A673 (cell line): ENCODE measurements around the gene PIP4K2C. TPM values are rescaled to one million over a fixed set of nuclear protein-coding genes. Genes with fewer than 3 reads are reported as not detected.

ENCODE experiments used
- BruUV-seq: library from RNA; stranded (reverse); fragments of 400-500 nt; replicated peaks from 2 replicates; lab custom pipeline; 2021; lab: Mats Ljungman, UMichigan
- CTCF ChIA-PET: fragments of 300-600 bp; sonication (Branson Sonifier 250); formaldehyde crosslinking; loops from one replicate; lab custom pipeline; 2022; ENCODE audit warnings: antibody characterized with exemption; lab: Charles Lee
- POLR2A ChIA-PET: fragments of 300-600 bp; sonication (Branson Sonifier 250); formaldehyde crosslinking; loops from one replicate; lab custom pipeline; 2022; ENCODE audit warnings: antibody characterized with exemption; ENCODE audit not compliant: low non-redundant PET; lab: Charles Lee
- DNase-seq: peaks from one replicate; pipeline ENCODE4 v3.0.0-alpha.2; 2015; ENCODE audit warnings: low spot score
- H3K27ac ChIP-seq: fragments of 200-600 bp; sonication (generic); 2 replicates; pipeline ENCODE4 v1.5.1; 2016; ENCODE audit warnings: mixed run types, low read depth, mild to moderate bottlenecking, mixed read lengths, antibody characterized with exemption, low read length; ENCODE audit not compliant: poor library complexity, severe bottlenecking
- H3K27me3 ChIP-seq: fragments of 200-600 bp; sonication (generic); replicated peaks from 2 replicates; pipeline ENCODE4 v1.6.1; 2017; ENCODE audit warnings: mixed run types, low read depth, mild to moderate bottlenecking, mixed read lengths, antibody characterized with exemption, low read length; ENCODE audit not compliant: insufficient read depth, poor library complexity
- H3K36me3 ChIP-seq: fragments of 200-600 bp; sonication (generic); 2 replicates; pipeline ENCODE4 v1.6.1; 2016; ENCODE audit warnings: mixed run types, mild to moderate bottlenecking, mixed read lengths, antibody characterized with exemption, low read length; ENCODE audit not compliant: insufficient read depth, poor library complexity, severe bottlenecking
- H3K4me1 ChIP-seq: fragments of 200-600 bp; sonication (generic); 2 replicates; pipeline ENCODE4 v1.6.1; 2017; ENCODE audit warnings: mixed run types, mild to moderate bottlenecking, mixed read lengths, antibody characterized with exemption, low read length; ENCODE audit not compliant: insufficient read depth, poor library complexity, severe bottlenecking
- H3K4me3 ChIP-seq: fragments of 200-600 bp; sonication (generic); 2 replicates; pipeline ENCODE4 v1.5.1; 2016; ENCODE audit warnings: low read depth, mixed run types, mild to moderate bottlenecking, mixed read lengths, low read length; ENCODE audit not compliant: poor library complexity, severe bottlenecking
- H3K9me3 ChIP-seq: fragments of 200-600 bp; sonication (generic); 2 replicates; pipeline ENCODE4 v1.6.1; 2016; ENCODE audit warnings: mixed run types, low read depth, mild to moderate bottlenecking, mixed read lengths, antibody characterized with exemption, low read length; ENCODE audit not compliant: poor library complexity, severe bottlenecking
- CTCF ChIP-seq: fragments of 300-800, 200-600 bp; sonication (generic); conservative IDR thresholded peaks from 2 replicates; pipeline ENCODE4 v1.5.1; 2017; ENCODE audit warnings: low read depth, mild to moderate bottlenecking, antibody characterized with exemption, low read length, moderate library complexity, mixed read lengths
- EZH2 ChIP-seq: fragments of 200-600 bp; sonication (generic); IDR thresholded peaks from 2 replicates; pipeline ENCODE4 v1.6.1; 2017; ENCODE audit warnings: borderline replicate concordance, low read depth, mild to moderate bottlenecking, mixed read lengths, antibody characterized with exemption, low read length; ENCODE audit not compliant: poor library complexity, severe bottlenecking
- intact Hi-C: fragments of 100-400 bp; cut with micrococcal nuclease; formaldehyde crosslinking; loops from one replicate; pipeline ENCODE4 v1.10.0; 2022; ENCODE audit not compliant: unreplicated experiment
- total RNA-seq: library from RNA; stranded (reverse); gene quantifications from 2 replicates; pipeline ENCODE4 v1.2.3, GENCODE V29; 2021

Gene PIP4K2C
- total RNA-seq, 1 experiment from 2014 or later = 34.9 TPM

DNA sequence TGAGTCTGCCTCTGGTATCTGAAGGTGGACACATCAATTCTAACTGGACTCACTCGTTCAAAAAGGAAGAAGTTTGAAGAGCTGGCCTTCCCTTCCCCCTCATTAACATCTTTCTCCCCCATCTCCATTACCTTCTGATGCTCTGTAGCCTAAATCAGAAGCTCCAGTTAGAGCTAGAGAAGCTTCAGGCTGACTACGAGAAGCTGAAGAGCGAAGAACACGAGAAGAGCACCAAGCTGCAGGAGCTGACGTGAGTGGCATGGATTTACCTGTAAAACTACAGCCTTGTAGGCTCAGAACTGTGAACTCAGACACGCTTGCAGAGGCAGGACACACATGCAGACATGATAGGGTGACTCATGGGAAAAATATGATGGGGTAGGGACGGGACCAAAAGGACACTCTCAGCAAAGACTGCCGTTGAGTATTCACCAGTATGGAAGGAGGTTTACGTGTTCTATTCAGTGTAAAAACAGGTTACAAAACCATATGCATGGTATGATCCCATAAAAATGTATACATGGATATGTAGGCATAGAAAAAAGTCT lies 14.3 kb upstream of the PIP4K2C start:
- Histone ChIP-seq H3K36me3 (no peaks in the 10 kb centered on the region), H3K4me1 (no peaks in the 10 kb centered on the region), H3K27me3 (no peaks in the 10 kb centered on the region), H3K4me3 (no peak overlapping the region), H3K9me3 (no peaks in the 10 kb centered on the region), H3K27ac (no peak overlapping the region)
- DNase-seq = no peak
- TF ChIP-seq CTCF (no peak), EZH2 (no peak)
- POLR2A ChIA-PET = no interaction called here
- BruUV-seq = no TSS peak
- CTCF ChIA-PET = no interaction called here
- intact Hi-C loops = no loop called here

- Histone ChIP-seq H3K27ac (no peak overlapping the region), H3K4me1 (no peaks in the 10 kb centered on the region), H3K9me3 (no peaks in the 10 kb centered on the region), H3K27me3 (no peaks in the 10 kb centered on the region), H3K4me3 (no peak overlapping the region), H3K36me3 (no peaks in the 10 kb centered on the region)
- DNase-seq = no peak
- no peak for TF ChIP-seq CTCF
- TF ChIP-seq EZH2 = no peak
- intact Hi-C loops = no loop called here
- no TSS peak for BruUV-seq
- POLR2A ChIA-PET = no interaction called here
- CTCF ChIA-PET = no interaction called here
Observed at GRCh38 chr12:57577981-57578758, 12.8 kb upstream of the PIP4K2C start.

DNA sequence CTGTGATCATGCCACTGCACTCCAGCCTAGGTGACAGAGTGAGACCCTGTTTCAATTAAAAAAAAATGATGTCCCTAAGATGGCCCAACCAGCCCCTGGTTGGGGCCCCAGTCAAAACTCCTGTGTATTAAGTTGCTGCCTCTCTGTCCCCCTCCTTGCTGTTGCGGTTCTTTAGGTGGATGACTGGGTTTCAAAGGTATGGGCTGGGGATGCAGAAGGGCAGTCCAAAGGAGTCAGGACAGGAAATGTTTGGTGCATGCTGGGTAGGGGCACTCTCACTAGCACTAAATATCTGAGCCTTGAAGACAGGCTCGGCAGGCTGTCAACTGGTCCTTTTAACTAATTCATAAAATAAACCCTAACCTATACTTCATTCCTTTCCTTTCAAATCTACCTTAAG lies 12.0 kb upstream of the PIP4K2C start:
- H3K27ac ChIP-seq = no peak overlapping the region
- no peaks in the 10 kb centered on the region for H3K36me3 ChIP-seq
- intact Hi-C loops = no loop called here

More for the DNA sequence above, 12.0 kb upstream of the PIP4K2C start:
- TF ChIP-seq CTCF (no peak), EZH2 (no peak)
- BruUV-seq = no TSS peak
- Histone ChIP-seq H3K4me3 (no peak overlapping the region), H3K9me3 (no peaks in the 10 kb centered on the region), H3K27me3 (no peaks in the 10 kb centered on the region), H3K4me1 (no peaks in the 10 kb centered on the region)
- POLR2A ChIA-PET = no interaction called here
- DNase-seq = no peak
- CTCF ChIA-PET = no interaction called here
